DND-41 (cell line): ENCODE results near the gene CRBN.

ENCODE experiments used
- CTCF ChIP-seq: IDR thresholded peaks from 2 replicates; pipeline ENCODE4 v1.5.1; 2012; ENCODE audit warnings: borderline replicate concordance, low read length, moderate library complexity, mild to moderate bottlenecking; ENCODE audit not compliant: poor library complexity, severe bottlenecking; ENCODE audit errors: extremely low read depth
- EZH2 ChIP-seq: IDR thresholded peaks from 3 replicates; pipeline ENCODE4 v1.6.1; 2012; ENCODE audit warnings: borderline replicate concordance, low read depth, mild to moderate bottlenecking, moderate library complexity, low read length, inconsistent platforms; ENCODE audit not compliant: severe bottlenecking

DNA sequence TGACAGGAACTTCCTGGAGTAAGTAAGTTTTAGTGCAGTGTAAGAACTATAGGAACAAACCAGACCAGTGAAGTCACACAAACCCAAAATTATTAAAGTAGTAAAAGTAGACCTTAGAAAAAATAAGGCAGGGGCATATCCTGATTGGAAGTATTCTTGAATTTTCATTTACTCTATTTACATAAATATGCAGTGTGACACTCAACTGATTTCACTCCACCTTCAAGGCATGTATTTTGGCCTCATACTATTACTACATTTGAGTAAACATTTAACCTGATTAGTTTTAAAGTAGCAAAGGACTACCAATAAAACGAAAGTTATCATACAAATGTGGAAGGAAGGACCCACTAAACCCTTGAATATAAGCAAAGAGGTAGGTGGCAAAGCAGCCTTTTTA, 29.9 kb downstream of the CRBN start:
- no peak for TF ChIP-seq CTCF
- TF ChIP-seq EZH2: no peak
